Keratinocyte (primary cell): ENCODE results near the gene ITFG1. TPM values are rescaled to one million over a fixed set of nuclear protein-coding genes. Genes with fewer than 3 reads are reported as not detected.

Experiments used
- DNase-seq: peaks from one replicate; pipeline ENCODE4 v3.0.0-alpha.2; 2011; ENCODE audit warnings: low read depth, missing footprints, low spot score
- FAIRE-seq: peaks from 2 replicates; lab custom pipeline; 2011; peaks lifted over from hg19 to GRCh38; lab: Jason Lieb, UNC
- H2AFZ ChIP-seq: 2 replicates; pipeline ENCODE4 v1.6.0; 2012; ENCODE audit warnings: low read length, control low read depth, inconsistent platforms; ENCODE audit not compliant: control insufficient read depth
- H3K27ac ChIP-seq: 2 replicates; pipeline ENCODE4 v1.5.1; 2011; ENCODE audit warnings: low read length; ENCODE audit not compliant: control insufficient read depth, insufficient read depth
- H3K27me3 ChIP-seq: 3 replicates; pipeline ENCODE4 v1.6.0; 2011; ENCODE audit warnings: low read length; ENCODE audit not compliant: control insufficient read depth, insufficient read depth; ENCODE audit errors: extremely low read depth
- H3K36me3 ChIP-seq, 2 experiments: 2 replicates in 1 of 2; 3 replicates in 1 of 2; pipeline ENCODE4 v1.5.1; 2011; ENCODE audit warnings: low read length in 2 of 2, mild to moderate bottlenecking in 1 of 2; ENCODE audit not compliant: control insufficient read depth in 2 of 2, insufficient read depth in 2 of 2; ENCODE audit errors: extremely low read depth in 1 of 2
- H3K4me1 ChIP-seq: 3 replicates; pipeline ENCODE4 v1.5.1; 2011; ENCODE audit warnings: low read length; ENCODE audit not compliant: control insufficient read depth, insufficient read depth; ENCODE audit errors: extremely low read depth
- H3K4me2 ChIP-seq: 3 replicates; pipeline ENCODE4 v1.6.0; 2011; ENCODE audit warnings: low read depth, low read length; ENCODE audit not compliant: control insufficient read depth, insufficient read depth; ENCODE audit errors: extremely low read depth
- H3K4me3 ChIP-seq, 3 experiments: fragments of 200-600 bp in 1 of 3; sonication (generic) in 1 of 3; 2 replicates in 2 of 3; 3 replicates in 1 of 3; pipeline ENCODE4 v1.5.1; 2011 to 2016; ENCODE audit warnings: low read length in 3 of 3, mild to moderate bottlenecking in 3 of 3, control low read depth in 2 of 3, inconsistent platforms in 1 of 3, low read depth in 1 of 3, mixed read lengths in 1 of 3, mixed run types in 1 of 3, moderate library complexity in 1 of 3; ENCODE audit not compliant: control insufficient read depth in 2 of 3, insufficient read depth in 2 of 3; ENCODE audit errors: extremely low read depth in 1 of 3
- H3K79me2 ChIP-seq: 2 replicates; pipeline ENCODE4 v1.6.0; 2012; ENCODE audit warnings: low read length; ENCODE audit not compliant: control insufficient read depth, insufficient read depth
- H3K9ac ChIP-seq: 3 replicates; pipeline ENCODE4 v1.6.0; 2011; ENCODE audit warnings: low read length; ENCODE audit not compliant: control insufficient read depth, insufficient read depth; ENCODE audit errors: extremely low read depth
- H3K9me1 ChIP-seq: 3 replicates; pipeline ENCODE4 v1.6.0; 2011; ENCODE audit warnings: low read length; ENCODE audit not compliant: control insufficient read depth, insufficient read depth; ENCODE audit errors: extremely low read depth
- H3K9me3 ChIP-seq: 2 replicates; pipeline ENCODE4 v1.5.1; 2012; ENCODE audit warnings: low read depth, low read length; ENCODE audit not compliant: control insufficient read depth
- H4K20me1 ChIP-seq: 3 replicates; pipeline ENCODE4 v1.6.0; 2011; ENCODE audit warnings: low read length; ENCODE audit not compliant: control insufficient read depth, insufficient read depth; ENCODE audit errors: extremely low read depth
- EZH2 ChIP-seq: IDR thresholded peaks from one replicate; pipeline ENCODE4 v1.6.1; 2012; ENCODE audit warnings: inconsistent platforms, mild to moderate bottlenecking, low read length, moderate library complexity
- dilution Hi-C: fragments of 300-500 bp; cut with MboI; formaldehyde crosslinking; loops from one replicate; pipeline ENCODE4 v1.7.0; 2020; ENCODE audit warnings: low sequenced_read_pairs; ENCODE audit not compliant: extremely low pct_ligation_motif_present
- polyA plus RNA-seq, 5 experiments: library from polyadenylated mRNA; depleted of rRNA in 3 of 5; stranded (reverse) in 3 of 5; stranded (forward) in 1 of 5; unstranded in 1 of 5; fragments of >200 nt; gene quantifications; 1 replicate in 1 of 5; 2 replicates in 3 of 5; 3 replicates in 1 of 5; pipeline versions ENCODE4 v1.2.1 to v1.2.3, GENCODE V29; 2011 to 2012; ENCODE audit warnings: missing spikeins in 2 of 5, low read depth in 1 of 5, low replicate concordance in 1 of 5
- TF ChIP-seq, protein P1 (sequence below), 3 experiments: IDR thresholded peaks in 1 of 3; conservative IDR thresholded peaks in 1 of 3; optimal IDR thresholded peaks in 1 of 3; 2 replicates in 2 of 3; 3 replicates in 1 of 3; pipeline versions ENCODE3 to v1.5.1; 2011; ENCODE audit warnings: low read length in 3 of 3, mild to moderate bottlenecking in 3 of 3, moderate library complexity in 2 of 3, control low read depth in 1 of 3, inconsistent platforms in 1 of 3; ENCODE audit not compliant: insufficient read depth in 2 of 3; ENCODE audit errors: extremely low read depth in 1 of 3

Gene ITFG1
- polyA plus RNA-seq, 1 donor (not counting 4 experiments of a cell fraction or from before 2014, with no cell fraction given), result 83.8 TPM

DNA sequence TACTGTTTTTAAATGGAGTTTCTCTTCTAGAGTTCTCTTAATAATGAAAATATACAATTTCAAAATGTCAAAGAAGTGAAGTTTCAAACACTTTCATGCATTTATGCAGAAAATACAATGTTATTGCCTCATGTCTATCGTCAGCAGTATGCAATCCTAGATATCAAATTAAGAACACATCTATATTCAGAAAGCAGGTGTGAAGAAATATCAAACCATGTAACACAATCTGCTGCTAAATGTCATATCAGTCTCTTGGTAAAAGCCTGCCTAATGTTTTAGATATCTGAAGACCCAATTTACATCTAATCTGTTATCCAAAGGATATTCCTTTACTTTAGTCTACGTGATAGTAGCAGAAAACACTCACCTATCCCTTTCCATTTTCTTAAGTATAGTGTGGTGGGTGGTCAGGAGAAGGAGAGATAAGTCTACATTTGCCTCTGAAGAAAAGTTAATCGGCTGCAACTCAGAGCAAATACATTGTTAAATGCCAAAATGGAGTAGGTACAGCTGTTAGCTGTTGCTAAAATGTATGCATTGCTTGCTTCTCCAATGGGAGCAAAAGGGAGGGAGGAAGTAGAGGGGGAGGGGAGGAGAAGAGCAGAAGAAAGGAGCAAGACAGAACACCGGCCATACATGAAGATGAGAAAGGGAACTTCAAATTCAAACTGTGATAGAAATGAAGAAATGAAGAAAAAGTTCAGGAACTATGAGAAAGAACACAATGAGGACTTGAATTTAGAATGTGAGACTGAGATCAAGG lies 64.9 kb downstream of the ITFG1 start:
- peaks cover 0 to 5% of the 10 kb centered on the region in 2 experiments for H3K36me3 ChIP-seq
- dilution Hi-C loops, result no loop called here
- no peak overlapping the region for H3K4me2 ChIP-seq
- no peaks in the 10 kb centered on the region for H3K79me2 ChIP-seq
- no peaks in the 10 kb centered on the region for H3K4me1 ChIP-seq
- no peak overlapping the region for H3K9ac ChIP-seq
- DNase-seq (no peak), FAIRE-seq (no peak)
- H3K27ac ChIP-seq, result no peak overlapping the region
- H3K9me3 ChIP-seq, result no peaks in the 10 kb centered on the region
- H2AFZ ChIP-seq, result no peak overlapping the region
- H3K9me1 ChIP-seq, result no peaks in the 10 kb centered on the region
- H4K20me1 ChIP-seq, result no peaks in the 10 kb centered on the region
- TF ChIP-seq, protein P1, sequence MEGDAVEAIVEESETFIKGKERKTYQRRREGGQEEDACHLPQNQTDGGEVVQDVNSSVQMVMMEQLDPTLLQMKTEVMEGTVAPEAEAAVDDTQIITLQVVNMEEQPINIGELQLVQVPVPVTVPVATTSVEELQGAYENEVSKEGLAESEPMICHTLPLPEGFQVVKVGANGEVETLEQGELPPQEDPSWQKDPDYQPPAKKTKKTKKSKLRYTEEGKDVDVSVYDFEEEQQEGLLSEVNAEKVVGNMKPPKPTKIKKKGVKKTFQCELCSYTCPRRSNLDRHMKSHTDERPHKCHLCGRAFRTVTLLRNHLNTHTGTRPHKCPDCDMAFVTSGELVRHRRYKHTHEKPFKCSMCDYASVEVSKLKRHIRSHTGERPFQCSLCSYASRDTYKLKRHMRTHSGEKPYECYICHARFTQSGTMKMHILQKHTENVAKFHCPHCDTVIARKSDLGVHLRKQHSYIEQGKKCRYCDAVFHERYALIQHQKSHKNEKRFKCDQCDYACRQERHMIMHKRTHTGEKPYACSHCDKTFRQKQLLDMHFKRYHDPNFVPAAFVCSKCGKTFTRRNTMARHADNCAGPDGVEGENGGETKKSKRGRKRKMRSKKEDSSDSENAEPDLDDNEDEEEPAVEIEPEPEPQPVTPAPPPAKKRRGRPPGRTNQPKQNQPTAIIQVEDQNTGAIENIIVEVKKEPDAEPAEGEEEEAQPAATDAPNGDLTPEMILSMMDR (optimal IDR thresholded peaks at IDR 0.05 in 1 of 3, IDR thresholded peaks at IDR 0.05 in 1 of 3, conservative IDR thresholded peaks at IDR 0.05 in 1 of 3; ENCODE audit: extremely low read depth in 1 of 3, insufficient read depth in 2 of 3, low read length in 3 of 3), result no peak
- TF ChIP-seq EZH2, result no peak
- H3K4me3 ChIP-seq, result no peak overlapping the region
- H3K27me3 ChIP-seq, result no peaks in the 10 kb centered on the region

DNA sequence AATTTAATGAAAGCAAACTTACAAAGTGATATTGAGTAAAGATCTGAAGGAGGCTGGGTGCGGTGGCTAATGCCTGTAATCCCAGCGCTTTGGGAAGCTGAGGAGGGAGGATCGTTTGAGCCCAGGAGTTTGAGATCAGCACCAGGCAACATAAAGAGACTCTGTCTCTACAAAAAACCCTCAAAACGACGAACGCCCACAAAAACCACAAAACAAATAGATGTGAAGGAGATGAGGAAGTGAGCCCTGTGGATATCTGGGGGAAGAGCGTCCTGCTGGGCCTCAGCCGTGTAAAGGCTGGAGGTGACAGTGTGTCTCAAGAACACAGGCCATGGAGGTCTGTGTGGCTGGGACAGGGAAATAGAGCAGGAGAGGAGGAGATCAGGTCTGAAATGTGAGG lies 68.8 kb downstream of the ITFG1 start:
- dilution Hi-C loops, result no loop called here
- no peaks in the 10 kb centered on the region for H3K79me2 ChIP-seq
- H2AFZ ChIP-seq, result no peak overlapping the region
- peaks cover 0 to 5% of the 10 kb centered on the region in 2 experiments for H3K36me3 ChIP-seq
- no peaks in the 10 kb centered on the region for H3K9me3 ChIP-seq
- no peak overlapping the region for H3K4me2 ChIP-seq
- H3K9me1 ChIP-seq, result no peaks in the 10 kb centered on the region
- TF ChIP-seq, protein P1 (optimal IDR thresholded peaks at IDR 0.05 in 1 of 3, IDR thresholded peaks at IDR 0.05 in 1 of 3, conservative IDR thresholded peaks at IDR 0.05 in 1 of 3; ENCODE audit: extremely low read depth in 1 of 3, insufficient read depth in 2 of 3, low read length in 3 of 3), result no peak
- no peak for TF ChIP-seq EZH2
- no peak overlapping the region for H3K9ac ChIP-seq
- H3K27ac ChIP-seq, result no peak overlapping the region
- DNase-seq, result no peak
- H3K4me3 ChIP-seq, result no peak overlapping the region
- H3K27me3 ChIP-seq, result no peaks in the 10 kb centered on the region
- H4K20me1 ChIP-seq, result peaks cover 2% of the 10 kb centered on the region
- no peak for FAIRE-seq
- no peaks in the 10 kb centered on the region for H3K4me1 ChIP-seq
